Mesendoderm (in vitro differentiated cells): ENCODE measurements around the gene BCO1. TPM values are rescaled to one million over a fixed set of nuclear protein-coding genes. Genes with fewer than 3 reads are reported as not detected.
A peak's percentile ranks its signal among the peaks of the same experiment; 100 is the strongest.

Experiments
- DNase-seq: peaks from one replicate; pipeline ENCODE4 v3.0.0; 2013
- H2AK5ac ChIP-seq: 2 replicates; pipeline ENCODE4 v1.6.1; 2013; ENCODE audit warnings: low read length, inconsistent platforms
- H2BK120ac ChIP-seq: 2 replicates; pipeline ENCODE4 v1.6.1; 2013; ENCODE audit warnings: low read depth, mild to moderate bottlenecking, low read length, moderate library complexity, mixed read lengths
- H2BK15ac ChIP-seq: replicated peaks from 2 replicates; pipeline ENCODE4 v1.6.1; 2013; ENCODE audit warnings: low read depth, mild to moderate bottlenecking, moderate library complexity
- H2BK5ac ChIP-seq: 2 replicates; pipeline ENCODE4 v1.6.1; 2013; ENCODE audit warnings: low read length, inconsistent platforms
- H3K18ac ChIP-seq: 2 replicates; pipeline ENCODE4 v1.6.1; 2013; ENCODE audit warnings: mild to moderate bottlenecking, low read length, mixed read lengths
- H3K23ac ChIP-seq: one replicate; pipeline ENCODE4 v1.6.1; 2013; ENCODE audit warnings: low read length
- H3K27ac ChIP-seq: 2 replicates; pipeline ENCODE4 v1.5.1; 2013; ENCODE audit warnings: low read depth, mild to moderate bottlenecking, inconsistent platforms, low read length, moderate library complexity
- H3K27me3 ChIP-seq: 2 replicates; pipeline ENCODE4 v1.6.1; 2013; ENCODE audit warnings: low read length, control low read depth, mild to moderate bottlenecking, inconsistent platforms; ENCODE audit not compliant: insufficient read depth, poor library complexity
- H3K36me3 ChIP-seq: 2 replicates; pipeline ENCODE4 v1.6.1; 2013; ENCODE audit warnings: low read length, inconsistent platforms; ENCODE audit not compliant: control insufficient read depth, insufficient read depth
- H3K4ac ChIP-seq: one replicate; pipeline ENCODE4 v1.6.1; 2013; ENCODE audit warnings: low read depth, mild to moderate bottlenecking, low read length, moderate library complexity
- H3K4me1 ChIP-seq: 2 replicates; pipeline ENCODE4 v1.6.1; 2013; ENCODE audit warnings: low read depth, low read length, inconsistent platforms; ENCODE audit not compliant: control insufficient read depth
- H3K4me2 ChIP-seq: 2 replicates; pipeline ENCODE4 v1.6.1; 2013; ENCODE audit warnings: low read length
- H3K4me3 ChIP-seq: 2 replicates; pipeline ENCODE4 v1.5.1; 2013; ENCODE audit warnings: mild to moderate bottlenecking, low read length
- H3K56ac ChIP-seq: one replicate; pipeline ENCODE4 v1.6.1; 2013; ENCODE audit warnings: low read length
- H3K79me1 ChIP-seq: 2 replicates; pipeline ENCODE4 v1.6.1; 2013; ENCODE audit warnings: low read length, inconsistent platforms
- H3K79me2 ChIP-seq: 2 replicates; pipeline ENCODE4 v1.6.1; 2013; ENCODE audit warnings: mild to moderate bottlenecking, low read length; ENCODE audit not compliant: control insufficient read depth, insufficient read depth
- H3K9ac ChIP-seq: 2 replicates; pipeline ENCODE4 v1.6.1; 2013; ENCODE audit warnings: low read length, inconsistent platforms
- H4K5ac ChIP-seq: one replicate; pipeline ENCODE4 v1.6.1; 2013; ENCODE audit warnings: low read length
- H4K8ac ChIP-seq: one replicate; pipeline ENCODE4 v1.6.1; 2013; ENCODE audit warnings: low read depth, mild to moderate bottlenecking, control low read depth, low read length, moderate library complexity
- WGBS: extraction: QIAGEN DNeasy Blood & Tissue Kit; methylation state at CpG from one replicate; pipeline ENCODE4 v1.1.7; 2013; ENCODE audit warnings: low lambda C conversion rate, missing lambda C conversion rate; ENCODE audit not compliant: insufficient coverage; ENCODE audit errors: extremely low coverage; 5-methylcytosine and 5-hydroxymethylcytosine counted together
- polyA plus RNA-seq, 2 experiments: library from polyadenylated mRNA; stranded (reverse); fragments of 200-250 nt; gene quantifications; one replicate each; pipeline ENCODE4 v1.2.3, GENCODE V29; 2013

BCO1 gene
- 0.01 TPM for polyA plus RNA-seq (2013, experiment 1 of 2)
- polyA plus RNA-seq (2013, experiment 2 of 2) = not detected

- H3K23ac ChIP-seq = no peak within 1 kb of the TSS
- H3K4me3 ChIP-seq = no peak within 1 kb of the TSS
- no peak within 1 kb of the TSS for H3K9ac ChIP-seq
- H3K79me1 ChIP-seq = no peaks in the 10 kb centered on the region
- no peak within 1 kb of the TSS for H3K56ac ChIP-seq
- no peaks in the 10 kb centered on the region for H3K4me1 ChIP-seq
- no peak within 1 kb of the TSS for H3K4me2 ChIP-seq
- no CpG with 5 or more reads among the region's 10 CpGs for WGBS
- no peak within 1 kb of the TSS for H4K8ac ChIP-seq
- no peak within 1 kb of the TSS for H3K18ac ChIP-seq
- H3K4ac ChIP-seq = no peak within 1 kb of the TSS
- no peaks in the 10 kb centered on the region for H3K27me3 ChIP-seq
- peak; percentile 54 for DNase-seq
- no peak within 1 kb of the TSS for H4K5ac ChIP-seq
- no peak within 1 kb of the TSS for H3K27ac ChIP-seq
- no peaks in the 10 kb centered on the region for H3K79me2 ChIP-seq
- H3K36me3 ChIP-seq = no peaks in the 10 kb centered on the region
- H2BK120ac ChIP-seq = no peak within 1 kb of the TSS
- no peak within 1 kb of the TSS for H2AK5ac ChIP-seq
- H2BK15ac ChIP-seq = no peak within 1 kb of the TSS
- H2BK5ac ChIP-seq = no peak within 1 kb of the TSS
Observed at GRCh38 chr16:81238296-81239011, at the start of gene BCO1. TSS of gene BCO1 (plus strand) at chr16:81238689. CDS start at chr16:81238909, 220 bp downstream.

DNA sequence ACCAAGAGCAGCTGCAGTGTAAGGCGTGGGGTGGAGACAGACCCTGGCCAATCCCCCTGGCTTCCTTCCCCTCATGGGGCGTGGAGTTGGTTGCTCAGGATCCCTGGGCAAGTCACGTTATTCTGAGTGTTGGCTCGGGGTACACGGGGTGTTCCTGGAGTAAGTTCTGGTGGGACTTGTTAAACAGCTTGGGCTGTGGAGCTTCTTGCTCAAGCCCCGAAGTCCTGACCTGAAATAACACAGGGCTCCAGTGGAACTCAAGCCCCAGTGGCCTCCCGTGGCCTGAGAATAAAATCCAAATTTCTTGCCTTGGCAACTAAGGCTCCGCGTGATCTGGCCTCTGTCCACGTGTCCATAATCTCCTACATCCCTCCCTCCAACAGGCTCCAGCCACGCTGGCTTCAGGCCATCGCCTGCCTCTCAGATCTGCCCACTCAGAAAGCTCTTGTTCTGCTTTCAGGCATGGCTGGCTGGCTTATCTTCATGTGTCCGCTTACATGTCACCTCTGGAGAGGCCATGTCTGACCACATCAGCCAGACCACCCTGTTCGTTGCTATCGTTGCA, 49.3 kb upstream of the BCO1 start:
- Histone ChIP-seq H3K27me3 (no peaks in the 10 kb centered on the region), H3K79me1 (no peaks in the 10 kb centered on the region), H2BK120ac (no peak overlapping the region), H2BK15ac (no peak overlapping the region), H3K4me1 (no peaks in the 10 kb centered on the region), H3K18ac (no peak overlapping the region), H3K4me2 (no peak overlapping the region), H4K5ac (no peak overlapping the region), H3K27ac (no peak overlapping the region), H3K79me2 (no peaks in the 10 kb centered on the region), H2AK5ac (no peak overlapping the region), H4K8ac (no peak overlapping the region), H3K23ac (no peak overlapping the region), H3K4ac (no peak overlapping the region), H3K36me3 (no peaks in the 10 kb centered on the region), H3K9ac (no peak overlapping the region), H2BK5ac (no peak overlapping the region), H3K4me3 (no peak overlapping the region), H3K56ac (no peak overlapping the region)
- no CpG with 5 or more reads among the region's 15 CpGs for WGBS
- no peak for DNase-seq

DNA sequence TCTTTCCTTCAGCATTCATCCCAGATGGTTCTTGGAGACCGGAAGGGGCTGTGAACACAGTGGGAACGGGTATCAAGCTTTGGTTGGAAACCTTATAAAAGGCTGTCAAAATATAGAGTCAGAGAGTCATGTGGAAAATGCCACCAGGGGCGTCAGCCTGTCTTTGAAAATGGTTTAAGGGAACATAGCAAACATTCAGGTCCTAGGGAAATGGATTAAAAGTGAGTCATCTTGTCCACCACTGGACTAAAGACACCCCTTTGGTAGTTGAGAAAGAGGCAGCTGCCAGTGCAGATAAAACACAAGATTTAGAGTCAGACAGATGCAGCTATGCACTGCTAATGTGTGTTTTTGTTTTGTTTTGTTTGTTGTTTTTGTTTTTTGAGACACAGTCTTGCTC, 47.8 kb upstream of the BCO1 start:
- H3K79me2 ChIP-seq = no peaks in the 10 kb centered on the region
- H3K36me3 ChIP-seq = no peaks in the 10 kb centered on the region
- no peaks in the 10 kb centered on the region for H3K27me3 ChIP-seq
- no peak overlapping the region for H2BK120ac ChIP-seq
- no peaks in the 10 kb centered on the region for H3K79me1 ChIP-seq
- H3K23ac ChIP-seq = no peak overlapping the region
- H3K4me2 ChIP-seq = no peak overlapping the region
- H3K4me1 ChIP-seq = no peaks in the 10 kb centered on the region
- no peak overlapping the region for H3K9ac ChIP-seq
- H4K5ac ChIP-seq = no peak overlapping the region
- H2BK5ac ChIP-seq = no peak overlapping the region
- WGBS = no CpG with 5 or more reads among the region's 3 CpGs
- no peak overlapping the region for H2BK15ac ChIP-seq
- H3K18ac ChIP-seq = no peak overlapping the region
- no peak overlapping the region for H4K8ac ChIP-seq
- no peak for DNase-seq
- H3K27ac ChIP-seq = no peak overlapping the region
- H3K56ac ChIP-seq = no peak overlapping the region
- H3K4ac ChIP-seq = no peak overlapping the region
- no peak overlapping the region for H3K4me3 ChIP-seq
- no peak overlapping the region for H2AK5ac ChIP-seq

DNA sequence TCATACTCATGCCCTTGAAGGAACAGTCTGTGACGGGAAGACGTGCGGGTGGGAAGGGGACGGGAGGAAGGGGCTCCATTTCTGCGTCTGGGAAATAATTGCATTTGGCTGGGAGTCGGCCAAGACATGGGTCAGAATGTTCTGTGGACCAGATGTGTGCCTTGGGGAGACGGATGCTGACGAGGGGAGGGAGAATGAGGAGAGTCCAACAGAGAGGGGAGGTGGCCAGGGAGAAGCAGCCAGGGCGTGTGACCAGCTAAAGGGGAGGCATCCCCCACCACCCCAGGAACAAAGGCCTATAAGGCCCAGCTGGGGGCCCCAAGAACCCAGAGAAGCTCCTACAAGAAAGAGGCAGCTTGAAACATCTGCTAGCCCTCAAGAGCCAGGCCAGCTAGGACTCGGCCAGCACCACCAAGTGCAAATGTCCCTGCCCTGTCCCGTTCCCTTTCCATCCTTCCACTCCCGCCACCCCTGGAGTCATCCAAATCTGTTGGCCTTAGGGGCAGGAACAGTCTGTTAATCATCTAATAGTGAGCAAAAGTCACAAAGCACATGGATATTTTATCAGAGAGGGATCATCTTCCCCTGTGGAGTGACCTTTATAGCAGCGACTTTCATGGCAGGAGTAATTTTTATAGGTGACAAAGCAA, 42.5 kb upstream of the BCO1 start:
- WGBS = no CpG with 5 or more reads among the region's 13 CpGs
- Histone ChIP-seq H3K27ac (no peak overlapping the region), H2BK5ac (no peak overlapping the region), H3K79me1 (no peaks in the 10 kb centered on the region), H2BK15ac (no peak overlapping the region), H2BK120ac (no peak overlapping the region), H3K4ac (no peak overlapping the region), H3K4me2 (no peak overlapping the region), H3K18ac (no peak overlapping the region), H3K36me3 (no peaks in the 10 kb centered on the region), H3K79me2 (no peaks in the 10 kb centered on the region), H3K9ac (no peak overlapping the region), H4K8ac (no peak overlapping the region), H3K4me1 (no peaks in the 10 kb centered on the region), H4K5ac (no peak overlapping the region), H3K23ac (no peak overlapping the region), H3K27me3 (no peaks in the 10 kb centered on the region), H3K56ac (no peak overlapping the region), H2AK5ac (no peak overlapping the region), H3K4me3 (no peak overlapping the region)
- DNase-seq = no peak

- H2BK120ac ChIP-seq = no peak overlapping the region
- H3K4me2 ChIP-seq = no peak overlapping the region
- H3K36me3 ChIP-seq = no peaks in the 10 kb centered on the region
- no peaks in the 10 kb centered on the region for H3K79me2 ChIP-seq
- no peak overlapping the region for H3K4ac ChIP-seq
- no peak overlapping the region for H2AK5ac ChIP-seq
- no peaks in the 10 kb centered on the region for H3K4me1 ChIP-seq
- H2BK15ac ChIP-seq = no peak overlapping the region
- no peak overlapping the region for H3K9ac ChIP-seq
- no peak overlapping the region for H3K18ac ChIP-seq
- no peak overlapping the region for H3K27ac ChIP-seq
- H3K4me3 ChIP-seq = no peak overlapping the region
- no CpG with 5 or more reads among the region's 9 CpGs for WGBS
- no peaks in the 10 kb centered on the region for H3K79me1 ChIP-seq
- DNase-seq = no peak
- no peak overlapping the region for H4K5ac ChIP-seq
- no peak overlapping the region for H3K23ac ChIP-seq
- no peaks in the 10 kb centered on the region for H3K27me3 ChIP-seq
- H3K56ac ChIP-seq = no peak overlapping the region
- H4K8ac ChIP-seq = no peak overlapping the region
- H2BK5ac ChIP-seq = no peak overlapping the region
Observed at GRCh38 chr16:81198635-81199034, 39.9 kb upstream of the BCO1 start.
